Keratinocyte (primary cell): ENCODE measurements around the gene MRPL12. TPM values are rescaled to one million over a fixed set of nuclear protein-coding genes. Genes with fewer than 3 reads are reported as not detected.

Experiments used
- DNase-seq: peaks from one replicate; pipeline ENCODE4 v3.0.0-alpha.2; 2011; ENCODE audit warnings: low read depth, missing footprints, low spot score
- FAIRE-seq: peaks from 2 replicates; lab custom pipeline; 2011; peaks lifted over from hg19 to GRCh38; lab: Jason Lieb, UNC
- H2AFZ ChIP-seq: 2 replicates; pipeline ENCODE4 v1.6.0; 2012; ENCODE audit warnings: low read length, control low read depth, inconsistent platforms; ENCODE audit not compliant: control insufficient read depth
- H3K27ac ChIP-seq: 2 replicates; pipeline ENCODE4 v1.5.1; 2011; ENCODE audit warnings: low read length; ENCODE audit not compliant: control insufficient read depth, insufficient read depth
- H3K27me3 ChIP-seq: 3 replicates; pipeline ENCODE4 v1.6.0; 2011; ENCODE audit warnings: low read length; ENCODE audit not compliant: control insufficient read depth, insufficient read depth; ENCODE audit errors: extremely low read depth
- H3K36me3 ChIP-seq, 2 experiments: 2 replicates in 1 of 2; 3 replicates in 1 of 2; pipeline ENCODE4 v1.5.1; 2011; ENCODE audit warnings: low read length in 2 of 2, mild to moderate bottlenecking in 1 of 2; ENCODE audit not compliant: control insufficient read depth in 2 of 2, insufficient read depth in 2 of 2; ENCODE audit errors: extremely low read depth in 1 of 2
- H3K4me1 ChIP-seq: 3 replicates; pipeline ENCODE4 v1.5.1; 2011; ENCODE audit warnings: low read length; ENCODE audit not compliant: control insufficient read depth, insufficient read depth; ENCODE audit errors: extremely low read depth
- H3K4me2 ChIP-seq: 3 replicates; pipeline ENCODE4 v1.6.0; 2011; ENCODE audit warnings: low read depth, low read length; ENCODE audit not compliant: control insufficient read depth, insufficient read depth; ENCODE audit errors: extremely low read depth
- H3K4me3 ChIP-seq, 3 experiments: fragments of 200-600 bp in 1 of 3; sonication (generic) in 1 of 3; 2 replicates in 2 of 3; 3 replicates in 1 of 3; pipeline ENCODE4 v1.5.1; 2011 to 2016; ENCODE audit warnings: low read length in 3 of 3, mild to moderate bottlenecking in 3 of 3, control low read depth in 2 of 3, inconsistent platforms in 1 of 3, low read depth in 1 of 3, mixed read lengths in 1 of 3, mixed run types in 1 of 3, moderate library complexity in 1 of 3; ENCODE audit not compliant: control insufficient read depth in 2 of 3, insufficient read depth in 2 of 3; ENCODE audit errors: extremely low read depth in 1 of 3
- H3K79me2 ChIP-seq: 2 replicates; pipeline ENCODE4 v1.6.0; 2012; ENCODE audit warnings: low read length; ENCODE audit not compliant: control insufficient read depth, insufficient read depth
- H3K9ac ChIP-seq: 3 replicates; pipeline ENCODE4 v1.6.0; 2011; ENCODE audit warnings: low read length; ENCODE audit not compliant: control insufficient read depth, insufficient read depth; ENCODE audit errors: extremely low read depth
- H3K9me1 ChIP-seq: 3 replicates; pipeline ENCODE4 v1.6.0; 2011; ENCODE audit warnings: low read length; ENCODE audit not compliant: control insufficient read depth, insufficient read depth; ENCODE audit errors: extremely low read depth
- H3K9me3 ChIP-seq: 2 replicates; pipeline ENCODE4 v1.5.1; 2012; ENCODE audit warnings: low read depth, low read length; ENCODE audit not compliant: control insufficient read depth
- H4K20me1 ChIP-seq: 3 replicates; pipeline ENCODE4 v1.6.0; 2011; ENCODE audit warnings: low read length; ENCODE audit not compliant: control insufficient read depth, insufficient read depth; ENCODE audit errors: extremely low read depth
- EZH2 ChIP-seq: IDR thresholded peaks from one replicate; pipeline ENCODE4 v1.6.1; 2012; ENCODE audit warnings: inconsistent platforms, mild to moderate bottlenecking, low read length, moderate library complexity
- dilution Hi-C: fragments of 300-500 bp; cut with MboI; formaldehyde crosslinking; loops from one replicate; pipeline ENCODE4 v1.7.0; 2020; ENCODE audit warnings: low sequenced_read_pairs; ENCODE audit not compliant: extremely low pct_ligation_motif_present
- polyA plus RNA-seq, 5 experiments: library from polyadenylated mRNA; depleted of rRNA in 3 of 5; stranded (reverse) in 3 of 5; stranded (forward) in 1 of 5; unstranded in 1 of 5; fragments of >200 nt; gene quantifications; 1 replicate in 1 of 5; 2 replicates in 3 of 5; 3 replicates in 1 of 5; pipeline versions ENCODE4 v1.2.1 to v1.2.3, GENCODE V29; 2011 to 2012; ENCODE audit warnings: missing spikeins in 2 of 5, low read depth in 1 of 5, low replicate concordance in 1 of 5
- TF ChIP-seq, protein P1 (sequence below), 3 experiments: IDR thresholded peaks in 1 of 3; conservative IDR thresholded peaks in 1 of 3; optimal IDR thresholded peaks in 1 of 3; 2 replicates in 2 of 3; 3 replicates in 1 of 3; pipeline versions ENCODE3 to v1.5.1; 2011; ENCODE audit warnings: low read length in 3 of 3, mild to moderate bottlenecking in 3 of 3, moderate library complexity in 2 of 3, control low read depth in 1 of 3, inconsistent platforms in 1 of 3; ENCODE audit not compliant: insufficient read depth in 2 of 3; ENCODE audit errors: extremely low read depth in 1 of 3

The MRPL12 gene
- polyA plus RNA-seq, 1 donor (not counting 4 experiments of a cell fraction or from before 2014, with no cell fraction given) = 78.5 TPM

DNA sequence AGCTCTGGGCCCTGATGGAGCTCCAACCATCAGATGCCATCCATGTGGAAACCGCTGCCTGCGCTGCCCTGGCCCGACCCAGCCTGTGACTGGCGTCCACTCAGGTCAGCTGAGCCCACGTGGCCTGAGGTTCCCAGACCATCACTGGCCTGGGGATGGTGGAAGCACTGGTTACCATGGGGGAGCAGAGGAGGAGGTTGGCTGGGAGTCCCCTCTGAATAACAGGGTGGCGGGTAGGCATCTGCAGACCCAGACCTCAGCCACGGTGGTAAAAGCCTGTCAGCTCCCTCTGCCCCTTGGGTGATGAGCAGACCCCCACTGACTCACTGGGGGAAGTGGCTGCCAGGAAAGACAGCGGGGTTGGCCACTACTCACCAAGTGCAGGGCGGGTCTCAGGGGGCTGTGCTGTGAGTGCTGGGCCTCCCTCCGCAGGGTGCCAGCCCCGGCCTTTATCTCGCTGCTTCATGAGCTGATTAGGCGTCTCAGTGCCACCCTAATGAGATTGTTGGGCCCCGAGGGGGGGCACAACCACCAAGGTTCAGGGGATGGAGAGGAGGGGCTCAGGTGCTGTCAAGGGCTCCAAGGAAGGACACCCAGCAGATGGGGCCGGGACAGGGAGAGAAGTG lies 46.9 kb upstream of the MRPL12 start, which contains the start of gene PDE6G:
TSS of gene PDE6G (minus strand) at position 425 of the 626 bp plus-strand sequence. CDS start 3,237 bp downstream, outside the sequence.
- Histone ChIP-seq H3K4me3 (no peak within 1 kb of the TSS), H3K9ac (no peak within 1 kb of the TSS), H3K9me1 (no peaks in the 10 kb centered on the region), H2AFZ (no peak within 1 kb of the TSS), H3K79me2 (no peaks in the 10 kb centered on the region), H4K20me1 (no peaks in the 10 kb centered on the region), H3K9me3 (no peaks in the 10 kb centered on the region), H3K27me3 (no peaks in the 10 kb centered on the region), H3K36me3 (no peaks in the 10 kb centered on the region), H3K4me2 (no peak within 1 kb of the TSS), H3K4me1 (peaks cover 9% of the 10 kb centered on the region), H3K27ac (no peak within 1 kb of the TSS)
- dilution Hi-C loops = no loop called here
- TF ChIP-seq, protein P1, sequence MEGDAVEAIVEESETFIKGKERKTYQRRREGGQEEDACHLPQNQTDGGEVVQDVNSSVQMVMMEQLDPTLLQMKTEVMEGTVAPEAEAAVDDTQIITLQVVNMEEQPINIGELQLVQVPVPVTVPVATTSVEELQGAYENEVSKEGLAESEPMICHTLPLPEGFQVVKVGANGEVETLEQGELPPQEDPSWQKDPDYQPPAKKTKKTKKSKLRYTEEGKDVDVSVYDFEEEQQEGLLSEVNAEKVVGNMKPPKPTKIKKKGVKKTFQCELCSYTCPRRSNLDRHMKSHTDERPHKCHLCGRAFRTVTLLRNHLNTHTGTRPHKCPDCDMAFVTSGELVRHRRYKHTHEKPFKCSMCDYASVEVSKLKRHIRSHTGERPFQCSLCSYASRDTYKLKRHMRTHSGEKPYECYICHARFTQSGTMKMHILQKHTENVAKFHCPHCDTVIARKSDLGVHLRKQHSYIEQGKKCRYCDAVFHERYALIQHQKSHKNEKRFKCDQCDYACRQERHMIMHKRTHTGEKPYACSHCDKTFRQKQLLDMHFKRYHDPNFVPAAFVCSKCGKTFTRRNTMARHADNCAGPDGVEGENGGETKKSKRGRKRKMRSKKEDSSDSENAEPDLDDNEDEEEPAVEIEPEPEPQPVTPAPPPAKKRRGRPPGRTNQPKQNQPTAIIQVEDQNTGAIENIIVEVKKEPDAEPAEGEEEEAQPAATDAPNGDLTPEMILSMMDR (optimal IDR thresholded peaks at IDR 0.05 in 1 of 3, IDR thresholded peaks at IDR 0.05 in 1 of 3, conservative IDR thresholded peaks at IDR 0.05 in 1 of 3; ENCODE audit: extremely low read depth in 1 of 3, insufficient read depth in 2 of 3, low read length in 3 of 3) = no peak
- TF ChIP-seq EZH2 = no peak
- DNase-seq = no peak
- no peak for FAIRE-seq

DNA sequence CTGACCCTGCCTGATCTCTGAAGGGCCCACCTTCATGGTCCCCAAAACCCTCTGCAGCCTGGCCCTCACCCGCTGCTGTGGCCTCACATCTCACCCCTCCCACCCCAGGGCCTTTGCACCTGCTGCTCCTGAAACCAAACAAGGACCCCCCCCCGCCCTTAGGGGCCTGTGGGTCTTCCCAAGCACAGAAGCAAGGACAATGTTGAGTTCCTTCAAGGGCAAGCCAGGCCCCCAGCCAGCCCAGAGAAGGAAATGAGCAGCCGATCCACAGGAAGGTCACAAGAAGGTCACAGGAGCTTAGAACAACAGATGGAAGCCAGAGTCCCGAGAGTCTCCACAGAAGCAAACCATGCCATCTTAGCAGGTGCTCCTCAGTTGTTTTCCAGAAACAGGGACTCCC lies 46.3 kb upstream of the MRPL12 start:
- Histone ChIP-seq H3K4me2 (no peak overlapping the region), H3K9me3 (no peaks in the 10 kb centered on the region), H3K9me1 (no peaks in the 10 kb centered on the region), H3K36me3 (no peaks in the 10 kb centered on the region), H3K27me3 (no peaks in the 10 kb centered on the region), H4K20me1 (no peaks in the 10 kb centered on the region), H2AFZ (no peak overlapping the region), H3K79me2 (no peaks in the 10 kb centered on the region), H3K27ac (no peak overlapping the region), H3K4me1 (peaks cover 9% of the 10 kb centered on the region), H3K9ac (no peak overlapping the region), H3K4me3 (no peak overlapping the region)
- dilution Hi-C loops = no loop called here
- FAIRE-seq (no peak), DNase-seq (no peak)
- TF ChIP-seq EZH2 = no peak
- TF ChIP-seq, protein P1 (optimal IDR thresholded peaks at IDR 0.05 in 1 of 3, IDR thresholded peaks at IDR 0.05 in 1 of 3, conservative IDR thresholded peaks at IDR 0.05 in 1 of 3; ENCODE audit: extremely low read depth in 1 of 3, insufficient read depth in 2 of 3, low read length in 3 of 3) = no peak
